GM12878 (cell line): ENCODE measurements around the gene FERMT1.

Source experiments
- EGR1 ChIP-seq, 2 experiments: IDR thresholded peaks; 1 replicate in 1 of 2; 2 replicates in 1 of 2; pipeline ENCODE4 v1.6.1; 2011 to 2012; ENCODE audit warnings: low read depth in 2 of 2, low read length in 2 of 2, borderline replicate concordance in 1 of 2, mild to moderate bottlenecking in 1 of 2, moderate library complexity in 1 of 2
- FOS ChIP-seq: IDR thresholded peaks from 3 replicates; pipeline ENCODE4 v1.6.1; 2011; ENCODE audit warnings: borderline replicate concordance; ENCODE audit not compliant: insufficient read length; ENCODE audit errors: extremely low read depth
- HCFC1 ChIP-seq: fragments of 150-350 bp; IDR thresholded peaks from 2 replicates; pipeline ENCODE4 v1.6.1; 2014; ENCODE audit warnings: low read length
- NFYB ChIP-seq: IDR thresholded peaks from 2 replicates; pipeline ENCODE4 v1.6.1; 2011; ENCODE audit warnings: low read depth, mild to moderate bottlenecking, low read length, improper control_type of control experiment, moderate library complexity; ENCODE audit not compliant: insufficient read depth
- POLR2A ChIP-seq: IDR thresholded peaks from 2 replicates; pipeline ENCODE4 v1.6.1; 2011; ENCODE audit warnings: low read depth, mild to moderate bottlenecking, low read length
- POLR2AphosphoS2 ChIP-seq: IDR thresholded peaks from 2 replicates; pipeline ENCODE4 v1.6.1; 2011; ENCODE audit warnings: low read depth, mild to moderate bottlenecking, low read length, improper control_type of control experiment, moderate library complexity
- RFX5 ChIP-seq: IDR thresholded peaks from 2 replicates; pipeline ENCODE4 v1.6.1; 2011; ENCODE audit warnings: low read depth, low read length, improper control_type of control experiment
- SIN3A ChIP-seq: IDR thresholded peaks from 2 replicates; pipeline ENCODE4 v1.6.1; 2012; ENCODE audit warnings: low read depth, low read length, improper control_type of control experiment
- SREBF2 ChIP-seq: IDR thresholded peaks from 2 replicates; pipeline ENCODE4 v1.6.1; 2012; ENCODE audit warnings: mild to moderate bottlenecking, low read length
- ZZZ3 ChIP-seq: IDR thresholded peaks from 2 replicates; pipeline ENCODE4 v1.6.1; 2011; ENCODE audit warnings: low read depth; ENCODE audit not compliant: control insufficient read depth, insufficient read length
- TF ChIP-seq, protein P1 (sequence below), 3 experiments: IDR thresholded peaks in 2 of 3; conservative IDR thresholded peaks in 1 of 3; 2 replicates each; pipeline ENCODE4 v1.5.1; 2011; ENCODE audit warnings: low read depth in 3 of 3, low read length in 3 of 3, mild to moderate bottlenecking in 3 of 3, control low read depth in 2 of 3, moderate library complexity in 2 of 3, inconsistent platforms in 1 of 3, mixed read lengths in 1 of 3; ENCODE audit not compliant: control insufficient read depth in 2 of 3, insufficient read depth in 1 of 3; ENCODE audit errors: extremely low read depth in 1 of 3
- TF ChIP-seq, protein P2 (sequence below): fragments of 450-650 bp; IDR thresholded peaks from 2 replicates; pipeline ENCODE4 v1.6.1; 2016; ENCODE audit warnings: mild to moderate bottlenecking
- TF ChIP-seq, protein P3 (sequence below): fragments of 450-650 bp; IDR thresholded peaks from 2 replicates; pipeline ENCODE4 v1.6.1; 2018; ENCODE audit warnings: mild to moderate bottlenecking, low read depth, moderate library complexity; ENCODE audit not compliant: partially characterized antibody

- TF ChIP-seq HCFC1 (no peak), POLR2AphosphoS2 (no peak), SREBF2 (no peak), NFYB (no peak), SIN3A (no peak), EGR1 (IDR thresholded peaks at IDR 0.05; ENCODE audit: borderline replicate concordance in 1 of 2, low read depth in 2 of 2, low read length in 2 of 2) (no peak), RFX5 (no peak), ZZZ3 (no peak), POLR2A (no peak), FOS (no peak)
- TF ChIP-seq, protein P1, sequence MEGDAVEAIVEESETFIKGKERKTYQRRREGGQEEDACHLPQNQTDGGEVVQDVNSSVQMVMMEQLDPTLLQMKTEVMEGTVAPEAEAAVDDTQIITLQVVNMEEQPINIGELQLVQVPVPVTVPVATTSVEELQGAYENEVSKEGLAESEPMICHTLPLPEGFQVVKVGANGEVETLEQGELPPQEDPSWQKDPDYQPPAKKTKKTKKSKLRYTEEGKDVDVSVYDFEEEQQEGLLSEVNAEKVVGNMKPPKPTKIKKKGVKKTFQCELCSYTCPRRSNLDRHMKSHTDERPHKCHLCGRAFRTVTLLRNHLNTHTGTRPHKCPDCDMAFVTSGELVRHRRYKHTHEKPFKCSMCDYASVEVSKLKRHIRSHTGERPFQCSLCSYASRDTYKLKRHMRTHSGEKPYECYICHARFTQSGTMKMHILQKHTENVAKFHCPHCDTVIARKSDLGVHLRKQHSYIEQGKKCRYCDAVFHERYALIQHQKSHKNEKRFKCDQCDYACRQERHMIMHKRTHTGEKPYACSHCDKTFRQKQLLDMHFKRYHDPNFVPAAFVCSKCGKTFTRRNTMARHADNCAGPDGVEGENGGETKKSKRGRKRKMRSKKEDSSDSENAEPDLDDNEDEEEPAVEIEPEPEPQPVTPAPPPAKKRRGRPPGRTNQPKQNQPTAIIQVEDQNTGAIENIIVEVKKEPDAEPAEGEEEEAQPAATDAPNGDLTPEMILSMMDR (IDR thresholded peaks at IDR 0.05 in 2 of 3, conservative IDR thresholded peaks at IDR 0.05 in 1 of 3; ENCODE audit: control insufficient read depth in 2 of 3, extremely low read depth in 1 of 3, insufficient read depth in 1 of 3, low read depth in 3 of 3, low read length in 3 of 3) = no peak
- TF ChIP-seq, protein P2, sequence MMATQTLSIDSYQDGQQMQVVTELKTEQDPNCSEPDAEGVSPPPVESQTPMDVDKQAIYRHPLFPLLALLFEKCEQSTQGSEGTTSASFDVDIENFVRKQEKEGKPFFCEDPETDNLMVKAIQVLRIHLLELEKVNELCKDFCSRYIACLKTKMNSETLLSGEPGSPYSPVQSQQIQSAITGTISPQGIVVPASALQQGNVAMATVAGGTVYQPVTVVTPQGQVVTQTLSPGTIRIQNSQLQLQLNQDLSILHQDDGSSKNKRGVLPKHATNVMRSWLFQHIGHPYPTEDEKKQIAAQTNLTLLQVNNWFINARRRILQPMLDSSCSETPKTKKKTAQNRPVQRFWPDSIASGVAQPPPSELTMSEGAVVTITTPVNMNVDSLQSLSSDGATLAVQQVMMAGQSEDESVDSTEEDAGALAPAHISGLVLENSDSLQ = no peak
- TF ChIP-seq, protein P3, sequence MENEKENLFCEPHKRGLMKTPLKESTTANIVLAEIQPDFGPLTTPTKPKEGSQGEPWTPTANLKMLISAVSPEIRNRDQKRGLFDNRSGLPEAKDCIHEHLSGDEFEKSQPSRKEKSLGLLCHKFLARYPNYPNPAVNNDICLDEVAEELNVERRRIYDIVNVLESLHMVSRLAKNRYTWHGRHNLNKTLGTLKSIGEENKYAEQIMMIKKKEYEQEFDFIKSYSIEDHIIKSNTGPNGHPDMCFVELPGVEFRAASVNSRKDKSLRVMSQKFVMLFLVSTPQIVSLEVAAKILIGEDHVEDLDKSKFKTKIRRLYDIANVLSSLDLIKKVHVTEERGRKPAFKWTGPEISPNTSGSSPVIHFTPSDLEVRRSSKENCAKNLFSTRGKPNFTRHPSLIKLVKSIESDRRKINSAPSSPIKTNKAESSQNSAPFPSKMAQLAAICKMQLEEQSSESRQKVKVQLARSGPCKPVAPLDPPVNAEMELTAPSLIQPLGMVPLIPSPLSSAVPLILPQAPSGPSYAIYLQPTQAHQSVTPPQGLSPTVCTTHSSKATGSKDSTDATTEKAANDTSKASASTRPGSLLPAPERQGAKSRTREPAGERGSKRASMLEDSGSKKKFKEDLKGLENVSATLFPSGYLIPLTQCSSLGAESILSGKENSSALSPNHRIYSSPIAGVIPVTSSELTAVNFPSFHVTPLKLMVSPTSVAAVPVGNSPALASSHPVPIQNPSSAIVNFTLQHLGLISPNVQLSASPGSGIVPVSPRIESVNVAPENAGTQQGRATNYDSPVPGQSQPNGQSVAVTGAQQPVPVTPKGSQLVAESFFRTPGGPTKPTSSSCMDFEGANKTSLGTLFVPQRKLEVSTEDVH = no peak
Observed at GRCh38 chr20:6099819-6100218, 23.0 kb downstream of the FERMT1 start.
